GM19438 (cell line): Measurements from ENCODE around the gene AHNAK.
"Not testable (repeated sequence)": the region's sequence is repeated elsewhere in the genome, so short reads cannot be mapped to it uniquely, and the experiment has no call there.

ENCODE experiments used
- ATAC-seq: cut with Tn5 transposase; IDR thresholded peaks from one replicate; pipeline ENCODE4 v1.9.1; 2021; ENCODE audit warnings: low read depth; ENCODE audit not compliant: unreplicated experiment

Gene AHNAK

GRCh38 chr11:62499311-62499943 is 47.2 kb downstream of the AHNAK start:
- not testable (repeated sequence) for ATAC-seq

- ATAC-seq: no peak
Observed at GRCh38 chr11:62498492-62499286, 47.9 kb downstream of the AHNAK start.

GRCh38 chr11:62498031-62498430 is 48.6 kb downstream of the AHNAK start:
- no peak for ATAC-seq

GRCh38 chr11:62497132-62497801 is 49.3 kb downstream of the AHNAK start:
- no peak for ATAC-seq

- no peak for ATAC-seq
Observed at GRCh38 chr11:62496676-62497075, 49.9 kb downstream of the AHNAK start.

- no peak for ATAC-seq
Observed at GRCh38 chr11:62494246-62494645, 52.4 kb downstream of the AHNAK start.

- no peak for ATAC-seq
Observed at GRCh38 chr11:62493801-62494200, 52.8 kb downstream of the AHNAK start.

GRCh38 chr11:62492586-62492985 is 54.0 kb downstream of the AHNAK start:
- ATAC-seq: no peak

GRCh38 chr11:62491571-62492329 is 54.9 kb downstream of the AHNAK start:
- no peak for ATAC-seq

- no peak for ATAC-seq
Observed at GRCh38 chr11:62489204-62489603, 57.4 kb downstream of the AHNAK start.

- ATAC-seq: no peak
Observed at GRCh38 chr11:62487738-62488551, 58.7 kb downstream of the AHNAK start.

- no peak for ATAC-seq
Observed at GRCh38 chr11:62487136-62487535, 59.5 kb downstream of the AHNAK start.

- ATAC-seq: no peak
Observed at GRCh38 chr11:62484352-62484751, 62.3 kb downstream of the AHNAK start.

- ATAC-seq: no peak
Observed at GRCh38 chr11:62482753-62483152, 63.9 kb downstream of the AHNAK start.

- no peak for ATAC-seq
Observed at GRCh38 chr11:62479631-62480201, 66.9 kb downstream of the AHNAK start.

- no peak for ATAC-seq
Observed at GRCh38 chr11:62477927-62478326, 68.7 kb downstream of the AHNAK start.

GRCh38 chr11:62472063-62472884 is 74.3 kb downstream of the AHNAK start:
- no peak for ATAC-seq

GRCh38 chr11:62471603-62472002 is 75.0 kb downstream of the AHNAK start:
- ATAC-seq: no peak

- no peak for ATAC-seq
Observed at GRCh38 chr11:62468577-62468976, 78.0 kb downstream of the AHNAK start.
